Tibial nerve (tissue), 4 donors: ENCODE measurements around the gene IGFBPL1.

ENCODE experiments used
- CTCF ChIP-seq, 5 experiments: fragments of 200-600 bp in 3 of 5; fragments of 450-650 bp in 2 of 5; sonication (generic) in 3 of 5; IDR thresholded peaks; one replicate each; pipeline ENCODE4 v1.5.1; 2016 to 2019; ENCODE audit warnings: antibody characterized with exemption in 5 of 5, mild to moderate bottlenecking in 3 of 5, moderate library complexity in 2 of 5
- EP300 ChIP-seq, 2 donors: sonication (generic); formaldehyde crosslinking; IDR thresholded peaks; one replicate each; pipeline ENCODE4 v1.6.1; 2017; ENCODE audit warnings: antibody characterized with exemption in 2 of 2, mild to moderate bottlenecking in 1 of 2
- POLR2A ChIP-seq, 2 donors: fragments of 450-650 bp; IDR thresholded peaks; one replicate each; pipeline ENCODE4 v1.6.1; 2017; ENCODE audit warnings: antibody characterized with exemption in 2 of 2, mild to moderate bottlenecking in 2 of 2, moderate library complexity in 2 of 2

GRCh38 chr9:38442473-38443096, 18.3 kb upstream of the IGFBPL1 start:
- TF ChIP-seq POLR2A (IDR thresholded peaks at IDR 0.05), result no peak
- TF ChIP-seq CTCF (IDR thresholded peaks at IDR 0.05), result no peak
- TF ChIP-seq EP300 (IDR thresholded peaks at IDR 0.05), result no peak
